Measurements from ENCODE around the gene MAMLD1. TPM values are rescaled to one million over a fixed set of nuclear protein-coding genes. Genes with fewer than 3 reads are reported as not detected.

The MAMLD1 gene
- polyA plus RNA-seq, 1 experiment = 3.7 TPM

DNA sequence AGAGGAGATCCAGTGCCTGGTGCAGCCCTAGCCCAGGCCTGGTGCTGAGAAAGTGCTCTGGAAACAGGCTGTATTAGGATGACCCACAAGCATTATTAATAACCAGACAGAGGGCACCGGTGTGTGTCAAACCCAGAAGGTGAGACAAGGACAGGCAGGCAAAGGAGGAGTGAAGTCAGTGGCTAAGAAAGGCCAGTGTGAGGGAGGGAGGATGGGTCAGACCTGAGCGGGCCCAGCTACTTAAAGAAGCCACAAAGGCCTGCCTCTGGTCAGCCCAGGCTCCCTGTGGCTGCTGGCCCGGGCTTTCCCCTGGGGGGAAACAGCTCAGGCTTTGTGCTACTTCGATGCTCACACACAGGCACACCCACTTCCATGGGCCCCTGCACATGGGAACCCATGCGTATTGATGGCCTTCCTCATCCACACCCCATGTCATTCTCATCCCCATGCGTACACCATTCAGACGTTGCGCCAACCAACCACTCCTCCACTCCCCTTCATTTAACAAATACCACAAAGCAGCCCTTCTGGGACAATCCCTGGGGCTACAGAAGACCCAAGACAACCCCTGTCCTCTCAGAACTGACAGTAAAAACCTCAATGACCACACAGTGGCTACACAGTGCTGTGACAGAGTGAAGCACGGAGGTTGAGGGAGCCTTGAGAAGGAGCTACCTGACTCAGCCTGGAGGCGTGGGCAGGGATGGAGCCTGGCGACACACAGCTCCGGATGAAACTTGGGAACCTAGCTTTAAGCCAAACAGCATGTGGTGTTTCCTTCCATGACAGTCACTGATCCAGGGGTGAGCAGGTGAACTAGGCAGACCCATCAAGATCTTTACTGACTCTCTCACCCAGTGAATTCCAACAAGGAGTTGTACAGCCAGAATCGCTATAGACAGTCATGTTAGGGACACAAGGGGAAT, 180.4 kb downstream of the MAMLD1 start:
- POLR2A ChIA-PET = interaction anchor here (0.6 kb wide), 1 partner anchor 14 kb away, joined by 9 read pairs; no protein-coding TSS in a partner anchor
- CTCF ChIA-PET = interaction anchor here (1.0 kb wide), 1 partner anchor 603 kb away, joined by 3 read pairs; no protein-coding TSS in a partner anchor

DNA sequence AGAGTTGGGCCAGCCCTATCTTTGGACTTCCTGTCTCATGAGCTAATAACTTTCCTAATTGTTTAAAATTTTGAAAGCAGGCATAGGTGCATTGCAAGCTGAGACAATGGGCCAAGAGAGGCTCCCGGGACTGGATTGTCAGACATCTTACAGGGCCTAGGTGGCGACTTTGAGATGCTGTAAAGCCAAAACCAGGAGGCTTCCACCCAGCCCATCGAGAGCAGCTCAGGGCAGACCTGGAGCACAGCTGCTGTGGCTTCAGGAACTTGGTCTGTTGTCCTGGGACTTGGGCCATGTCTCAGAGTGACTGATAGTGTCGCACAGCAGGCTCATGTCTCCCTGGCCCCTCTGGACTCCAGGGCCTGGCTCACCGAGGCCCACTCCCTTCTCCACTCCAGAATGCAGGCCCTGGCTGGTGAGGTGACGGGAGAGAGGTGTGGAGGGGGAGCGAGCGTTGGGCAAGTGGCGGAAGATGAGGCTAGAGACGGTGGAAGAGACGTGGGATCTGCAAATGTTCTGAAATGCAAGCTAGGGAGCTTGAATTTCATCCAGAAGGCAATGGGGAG, 181.2 kb downstream of the MAMLD1 start:
- H3K9me3 ChIP-seq (ENCODE audit: control insufficient read depth, insufficient read depth, low read length) = no peaks in the 10 kb centered on the region
- no peak overlapping the region for H3K4me3 ChIP-seq (ENCODE audit: low read depth, low read length)
- H3K27ac ChIP-seq (ENCODE audit: low read depth, low read length) = no peak overlapping the region
- no peaks in the 10 kb centered on the region for H3K27me3 ChIP-seq (ENCODE audit: control insufficient read depth, insufficient read depth, low read length)
- ChIA-PET CTCF (interaction anchor here (1.0 kb wide), 1 partner anchor 604 kb away, joined by 3 read pairs; no protein-coding TSS in a partner anchor), POLR2A (no interaction called here)
- TF ChIP-seq, protein P1, sequence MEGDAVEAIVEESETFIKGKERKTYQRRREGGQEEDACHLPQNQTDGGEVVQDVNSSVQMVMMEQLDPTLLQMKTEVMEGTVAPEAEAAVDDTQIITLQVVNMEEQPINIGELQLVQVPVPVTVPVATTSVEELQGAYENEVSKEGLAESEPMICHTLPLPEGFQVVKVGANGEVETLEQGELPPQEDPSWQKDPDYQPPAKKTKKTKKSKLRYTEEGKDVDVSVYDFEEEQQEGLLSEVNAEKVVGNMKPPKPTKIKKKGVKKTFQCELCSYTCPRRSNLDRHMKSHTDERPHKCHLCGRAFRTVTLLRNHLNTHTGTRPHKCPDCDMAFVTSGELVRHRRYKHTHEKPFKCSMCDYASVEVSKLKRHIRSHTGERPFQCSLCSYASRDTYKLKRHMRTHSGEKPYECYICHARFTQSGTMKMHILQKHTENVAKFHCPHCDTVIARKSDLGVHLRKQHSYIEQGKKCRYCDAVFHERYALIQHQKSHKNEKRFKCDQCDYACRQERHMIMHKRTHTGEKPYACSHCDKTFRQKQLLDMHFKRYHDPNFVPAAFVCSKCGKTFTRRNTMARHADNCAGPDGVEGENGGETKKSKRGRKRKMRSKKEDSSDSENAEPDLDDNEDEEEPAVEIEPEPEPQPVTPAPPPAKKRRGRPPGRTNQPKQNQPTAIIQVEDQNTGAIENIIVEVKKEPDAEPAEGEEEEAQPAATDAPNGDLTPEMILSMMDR (IDR thresholded peaks at IDR 0.05; ENCODE audit: low read depth, low read length) = no peak
- no peak for DNase-seq (ENCODE audit: low read depth, low spot score)

More for the DNA sequence above, 180.4 kb downstream of the MAMLD1 start:
- TF ChIP-seq, protein P1 (IDR thresholded peaks at IDR 0.05; ENCODE audit: low read depth, low read length) = no peak
- no peak overlapping the region for H3K27ac ChIP-seq (ENCODE audit: low read depth, low read length)
- DNase-seq (ENCODE audit: low read depth, low spot score) = no peak
- no peak overlapping the region for H3K4me3 ChIP-seq (ENCODE audit: low read depth, low read length)
- H3K27me3 ChIP-seq (ENCODE audit: control insufficient read depth, insufficient read depth, low read length) = no peaks in the 10 kb centered on the region
- H3K9me3 ChIP-seq (ENCODE audit: control insufficient read depth, insufficient read depth, low read length) = no peaks in the 10 kb centered on the region

DNA sequence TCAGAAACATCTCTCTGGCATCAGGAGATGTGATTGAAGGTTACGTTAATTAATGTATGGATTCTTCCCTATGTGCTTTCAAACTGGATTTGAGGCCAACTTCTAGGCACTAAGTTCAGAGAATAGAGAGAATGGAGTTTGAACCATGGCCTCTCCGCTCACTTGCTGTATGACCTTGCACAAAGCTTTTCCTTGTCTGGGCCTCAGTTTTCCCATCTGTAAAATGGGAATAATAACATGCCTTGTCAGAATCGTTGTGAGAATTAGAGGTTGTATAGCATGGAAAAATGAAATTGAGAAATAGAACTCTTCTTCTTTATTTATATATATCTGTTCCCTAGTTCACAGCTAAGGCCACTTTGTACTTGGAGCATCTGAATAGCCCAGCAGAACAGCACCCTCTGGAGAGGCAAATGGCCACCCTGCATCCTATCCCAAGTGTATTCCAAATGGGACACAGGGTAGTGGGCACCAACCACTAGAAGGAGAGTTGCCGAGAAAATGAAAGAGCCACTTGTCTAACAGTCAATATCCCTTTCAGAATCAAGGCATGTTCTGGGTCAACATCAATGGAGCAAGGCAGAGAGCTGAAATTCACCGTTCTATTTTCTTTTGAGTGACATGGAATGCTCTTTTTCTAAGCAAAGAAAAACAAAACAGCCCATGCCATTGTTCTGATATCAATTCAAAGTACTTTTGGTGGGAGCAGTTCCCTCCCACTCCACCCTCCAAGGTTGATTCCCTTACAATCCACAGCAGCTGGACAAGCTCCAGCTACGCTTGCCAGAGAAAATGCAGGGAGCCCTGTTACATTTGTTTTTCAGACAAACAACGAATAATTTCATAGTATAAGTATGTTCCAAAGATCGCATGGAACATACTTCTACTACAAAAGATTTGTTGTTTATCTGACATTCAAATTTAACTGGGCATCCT, 182.0 kb downstream of the MAMLD1 start:
- ChIA-PET POLR2A (no interaction called here), CTCF (interaction anchor here (1.0 kb wide), 1 partner anchor 605 kb away, joined by 3 read pairs; no protein-coding TSS in a partner anchor)
- Histone ChIP-seq H3K9me3 (ENCODE audit: control insufficient read depth, insufficient read depth, low read length) (no peaks in the 10 kb centered on the region), H3K27ac (ENCODE audit: low read depth, low read length) (no peak overlapping the region), H3K4me3 (ENCODE audit: low read depth, low read length) (no peak overlapping the region), H3K27me3 (ENCODE audit: control insufficient read depth, insufficient read depth, low read length) (no peaks in the 10 kb centered on the region)
- DNase-seq (ENCODE audit: low read depth, low spot score) = no peak
- TF ChIP-seq, protein P1 (IDR thresholded peaks at IDR 0.05; ENCODE audit: low read depth, low read length) = no peak

DNA sequence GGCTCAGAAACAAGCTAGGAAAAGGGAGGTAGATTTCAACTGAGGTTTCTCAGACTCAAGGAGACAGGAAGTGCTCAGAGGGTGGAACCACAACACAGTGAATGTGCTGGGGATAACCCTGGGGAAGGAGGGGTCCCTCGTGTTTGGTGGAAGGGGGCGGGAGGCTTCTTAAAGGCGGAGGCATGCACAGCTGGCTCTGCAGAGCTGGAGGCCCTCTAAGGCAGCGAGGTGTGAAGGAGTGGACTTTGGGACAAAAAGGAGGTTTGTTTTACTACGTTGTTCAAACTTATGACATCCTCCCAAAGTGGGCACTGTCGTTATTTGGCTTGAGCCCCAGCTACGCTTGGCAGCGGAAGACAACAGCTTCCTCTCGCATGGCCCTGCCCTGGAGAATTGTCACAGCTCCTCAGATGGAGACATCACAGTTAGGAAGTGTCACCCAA, 183.6 kb downstream of the MAMLD1 start:
- CTCF ChIA-PET = interaction anchor here (2.1 kb wide), 1 partner anchor 608 kb away, joined by 7 read pairs; the partner anchor contains the start of gene EOLA2
- DNase-seq (ENCODE audit: low read depth, low spot score) = no peak

More for the DNA sequence above, 183.6 kb downstream of the MAMLD1 start:
- Histone ChIP-seq H3K27me3 (ENCODE audit: control insufficient read depth, insufficient read depth, low read length) (no peaks in the 10 kb centered on the region), H3K4me3 (ENCODE audit: low read depth, low read length) (no peak overlapping the region), H3K27ac (ENCODE audit: low read depth, low read length) (no peak overlapping the region), H3K9me3 (ENCODE audit: control insufficient read depth, insufficient read depth, low read length) (no peaks in the 10 kb centered on the region)
- TF ChIP-seq, protein P1 (IDR thresholded peaks at IDR 0.05; ENCODE audit: low read depth, low read length) = no peak
- POLR2A ChIA-PET = no interaction called here
